Smooth muscle cell (in vitro differentiated cells): Measurements from ENCODE around the gene MRPL12. TPM values are rescaled to one million over a fixed set of nuclear protein-coding genes. Genes with fewer than 3 reads are reported as not detected.
A peak's percentile ranks its signal among the peaks of the same experiment; 100 is the strongest.

Source experiments
- DNase-seq: peaks from one replicate; lab custom pipeline; 2025; ENCODE audit not compliant: unreplicated experiment; lab: John Stamatoyannopoulos, UW
- H2AFZ ChIP-seq: fragments of 200-600 bp; sonication (generic); 2 replicates; pipeline ENCODE4 v1.6.0; 2016; ENCODE audit warnings: antibody characterized with exemption, low read depth, mild to moderate bottlenecking
- H3F3A ChIP-seq: fragments of 200-600 bp; sonication (generic); 2 replicates; pipeline ENCODE4 v1.6.0; 2017; ENCODE audit warnings: antibody characterized with exemption, low read depth
- H3K27ac ChIP-seq: fragments of 200-600 bp; sonication (generic); 2 replicates; pipeline ENCODE4 v1.5.1; 2016; ENCODE audit warnings: low read depth, mild to moderate bottlenecking
- H3K27me3 ChIP-seq: fragments of 200-600 bp; sonication (generic); 2 replicates; pipeline ENCODE4 v1.6.1; 2016; ENCODE audit warnings: low read depth, mild to moderate bottlenecking
- H3K36me3 ChIP-seq: fragments of 200-600 bp; sonication (generic); 2 replicates; pipeline ENCODE4 v1.5.1; 2016; ENCODE audit warnings: low read depth
- H3K4me1 ChIP-seq: fragments of 200-600 bp; sonication (generic); 2 replicates; pipeline ENCODE4 v1.5.1; 2016; ENCODE audit warnings: low read depth
- H3K4me2 ChIP-seq: fragments of 200-600 bp; sonication (generic); 2 replicates; pipeline ENCODE4 v1.6.0; 2016; ENCODE audit warnings: mild to moderate bottlenecking
- H3K4me3 ChIP-seq: fragments of 200-600 bp; sonication (generic); 2 replicates; pipeline ENCODE4 v1.5.1; 2016; ENCODE audit warnings: mild to moderate bottlenecking
- H3K79me2 ChIP-seq: fragments of 200-600 bp; sonication (generic); 2 replicates; pipeline ENCODE4 v1.6.0; 2016; ENCODE audit warnings: low read depth, mild to moderate bottlenecking
- H3K9ac ChIP-seq: fragments of 200-600 bp; sonication (generic); 2 replicates; pipeline ENCODE4 v1.6.0; 2016; ENCODE audit warnings: low read depth
- H3K9me3 ChIP-seq: fragments of 200-600 bp; sonication (generic); replicated peaks from 2 replicates; pipeline ENCODE4 v1.5.1; 2016; ENCODE audit warnings: low read depth
- H4K20me1 ChIP-seq: fragments of 200-600 bp; sonication (generic); 2 replicates; pipeline ENCODE4 v1.6.0; 2016; ENCODE audit warnings: low read depth
- WGBS: methylation state at CpG from one replicate; pipeline ENCODE4 v1.1.7; 2016; ENCODE audit warnings: low lambda C conversion rate; 5-methylcytosine and 5-hydroxymethylcytosine counted together
- polyA plus RNA-seq: library from polyadenylated mRNA; unstranded; fragments of >200 nt; fragmentation: Nextera tagmentation; extraction: Ambion mirVana; gene quantifications from 2 replicates; pipeline ENCODE4 v1.2.1, GENCODE V29; 2016
- total RNA-seq: library from RNA; depleted of rRNA; stranded (reverse); fragments of >200 nt; gene quantifications from 2 replicates; pipeline ENCODE4 v1.2.3, GENCODE V29; 2014
- TF ChIP-seq, protein P1 (sequence below): fragments of 200-600 bp; sonication (generic); IDR thresholded peaks from 2 replicates; pipeline ENCODE4 v1.5.1; 2017; ENCODE audit warnings: borderline replicate concordance, mild to moderate bottlenecking, antibody characterized with exemption; ENCODE audit not compliant: insufficient read depth, poor library complexity, severe bottlenecking

Gene MRPL12
- total and polyA plus RNA-seq, 2 experiments from 2014 or later: 22.2 to 83.6 TPM

DNA sequence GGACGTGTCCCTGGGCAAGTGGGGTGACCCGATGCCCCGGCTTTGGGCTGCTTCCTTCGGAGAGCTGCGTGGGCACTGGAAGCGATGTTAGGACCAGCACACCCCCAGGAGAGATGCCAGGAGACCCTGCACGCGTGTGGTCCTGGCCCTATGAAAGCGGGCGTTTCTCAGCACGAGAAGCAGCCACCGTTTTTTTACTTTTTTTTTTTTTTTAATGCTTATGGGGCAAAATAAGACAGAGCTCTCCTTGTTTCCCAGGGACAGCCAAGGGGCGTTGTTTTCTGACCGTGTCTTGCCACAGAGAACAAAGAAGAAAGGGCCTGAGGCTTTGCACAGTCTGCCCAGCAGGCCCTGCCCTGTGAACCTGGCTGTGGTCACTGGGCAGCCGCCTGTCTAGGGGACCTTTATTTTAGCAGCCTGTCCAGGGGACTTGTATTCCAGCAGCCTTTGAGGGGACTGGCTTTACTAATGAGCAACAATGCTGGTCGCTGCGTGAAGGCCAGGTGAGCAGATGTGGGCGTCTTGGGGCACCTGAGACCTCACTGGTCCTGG is 9.9 kb downstream of the MRPL12 start:
- Histone ChIP-seq H3K27ac (no peak overlapping the region), H3K36me3 (no peaks in the 10 kb centered on the region), H3K9me3 (no peaks in the 10 kb centered on the region), H4K20me1 (no peaks in the 10 kb centered on the region), H3F3A (peaks cover 5% of the 10 kb centered on the region), H3K9ac (no peak overlapping the region), H3K4me1 (peaks cover 27% of the 10 kb centered on the region), H3K4me3 (peak overlapping the region; percentile 71), H3K79me2 (no peaks in the 10 kb centered on the region), H3K4me2 (peak overlapping the region; percentile 98), H3K27me3 (no peaks in the 10 kb centered on the region), H2AFZ (no peak overlapping the region)
- DNase-seq: no peak
- TF ChIP-seq, protein P1, sequence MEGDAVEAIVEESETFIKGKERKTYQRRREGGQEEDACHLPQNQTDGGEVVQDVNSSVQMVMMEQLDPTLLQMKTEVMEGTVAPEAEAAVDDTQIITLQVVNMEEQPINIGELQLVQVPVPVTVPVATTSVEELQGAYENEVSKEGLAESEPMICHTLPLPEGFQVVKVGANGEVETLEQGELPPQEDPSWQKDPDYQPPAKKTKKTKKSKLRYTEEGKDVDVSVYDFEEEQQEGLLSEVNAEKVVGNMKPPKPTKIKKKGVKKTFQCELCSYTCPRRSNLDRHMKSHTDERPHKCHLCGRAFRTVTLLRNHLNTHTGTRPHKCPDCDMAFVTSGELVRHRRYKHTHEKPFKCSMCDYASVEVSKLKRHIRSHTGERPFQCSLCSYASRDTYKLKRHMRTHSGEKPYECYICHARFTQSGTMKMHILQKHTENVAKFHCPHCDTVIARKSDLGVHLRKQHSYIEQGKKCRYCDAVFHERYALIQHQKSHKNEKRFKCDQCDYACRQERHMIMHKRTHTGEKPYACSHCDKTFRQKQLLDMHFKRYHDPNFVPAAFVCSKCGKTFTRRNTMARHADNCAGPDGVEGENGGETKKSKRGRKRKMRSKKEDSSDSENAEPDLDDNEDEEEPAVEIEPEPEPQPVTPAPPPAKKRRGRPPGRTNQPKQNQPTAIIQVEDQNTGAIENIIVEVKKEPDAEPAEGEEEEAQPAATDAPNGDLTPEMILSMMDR: no peak
- WGBS: 53% methylated on average over 18 of the region's 18 CpGs

GRCh38 chr17:81713556-81714411 is 10.6 kb downstream of the MRPL12 start:
- peak overlapping the region; percentile 98 for H3K4me2 ChIP-seq
- 86% methylated on average over 29 of the region's 36 CpGs for WGBS
- H3K79me2 ChIP-seq: no peaks in the 10 kb centered on the region
- no peak overlapping the region for H2AFZ ChIP-seq
- DNase-seq: no peak
- H3F3A ChIP-seq: peaks cover 5% of the 10 kb centered on the region
- peaks cover 27% of the 10 kb centered on the region for H3K4me1 ChIP-seq
- no peaks in the 10 kb centered on the region for H3K36me3 ChIP-seq
- TF ChIP-seq, protein P1: no peak
- H4K20me1 ChIP-seq: no peaks in the 10 kb centered on the region
- H3K9ac ChIP-seq: no peak overlapping the region
- no peak overlapping the region for H3K27ac ChIP-seq
- no peaks in the 10 kb centered on the region for H3K27me3 ChIP-seq
- no peaks in the 10 kb centered on the region for H3K9me3 ChIP-seq
- peak overlapping the region; percentile 71 for H3K4me3 ChIP-seq

DNA sequence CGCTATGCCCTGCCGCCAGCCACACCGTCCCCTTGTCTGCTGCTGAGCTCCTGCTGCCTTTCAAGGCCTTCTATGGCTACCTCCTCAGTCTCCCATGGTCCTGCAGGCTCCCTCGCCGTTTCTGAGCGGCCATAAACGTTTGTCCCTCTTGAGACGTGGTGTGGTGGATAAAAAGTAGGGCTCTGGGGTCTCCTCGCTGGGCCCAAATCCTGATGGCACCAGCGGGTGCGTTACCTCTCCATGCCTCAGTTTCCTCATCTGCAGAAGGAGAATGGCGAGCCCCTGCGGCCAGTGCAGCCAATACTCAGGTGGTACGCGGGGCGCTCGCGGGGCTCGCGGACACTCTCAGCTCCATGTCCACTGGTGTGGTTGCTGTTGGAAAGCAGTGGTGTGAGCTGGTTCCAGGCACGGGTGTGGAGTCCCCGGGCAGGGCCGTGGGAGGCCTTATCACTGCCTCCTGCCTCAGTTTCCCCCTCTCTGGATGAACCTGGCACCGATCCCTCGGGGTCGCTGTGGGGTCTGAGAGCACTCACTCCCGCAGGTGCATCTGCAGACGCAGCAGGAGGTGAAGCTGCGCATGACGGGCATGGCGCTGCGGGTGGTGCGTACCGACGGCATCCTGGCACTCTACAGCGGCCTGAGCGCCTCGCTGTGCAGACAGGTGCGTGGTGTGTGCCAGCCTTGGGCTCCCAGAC is 11.4 kb downstream of the MRPL12 start:
- DNase-seq: no peak
- Histone ChIP-seq H3K4me2 (no peak overlapping the region), H2AFZ (no peak overlapping the region), H3K4me3 (no peak overlapping the region), H3K9me3 (no peaks in the 10 kb centered on the region), H3K27ac (no peak overlapping the region), H3F3A (peaks cover 5% of the 10 kb centered on the region), H3K27me3 (no peaks in the 10 kb centered on the region), H3K79me2 (no peaks in the 10 kb centered on the region), H4K20me1 (no peaks in the 10 kb centered on the region), H3K36me3 (no peaks in the 10 kb centered on the region), H3K4me1 (peaks cover 27% of the 10 kb centered on the region), H3K9ac (no peak overlapping the region)
- TF ChIP-seq, protein P1: no peak
- WGBS: 99% methylated on average over 39 of the region's 39 CpGs
